Neural progenitor cell (in vitro differentiated cells): Measurements from ENCODE around the gene PPP4R1. TPM values are rescaled to one million over a fixed set of nuclear protein-coding genes. Genes with fewer than 3 reads are reported as not detected.
A peak's percentile ranks its signal among the peaks of the same experiment; 100 is the strongest.

Experiments
- DNase-seq: peaks from one replicate; pipeline ENCODE4 v3.0.0-alpha.2; 2016; ENCODE audit warnings: low spot score
- H2AFZ ChIP-seq: fragments of 200-600 bp; sonication (generic); replicated peaks from 2 replicates; pipeline ENCODE4 v1.6.1; 2016; ENCODE audit warnings: antibody characterized with exemption
- H3F3A ChIP-seq: fragments of 200-600 bp; sonication (generic); 2 replicates; pipeline ENCODE4 v1.6.1; 2016; ENCODE audit warnings: antibody characterized with exemption, low read depth
- H3K27ac ChIP-seq: fragments of 200-600 bp; sonication (generic); 2 replicates; pipeline ENCODE4 v1.5.1; 2016; ENCODE audit warnings: mild to moderate bottlenecking
- H3K27me3 ChIP-seq: fragments of 200-600 bp; sonication (generic); 2 replicates; pipeline ENCODE4 v1.6.1; 2016; ENCODE audit warnings: mild to moderate bottlenecking, moderate library complexity
- H3K36me3 ChIP-seq: fragments of 200-600 bp; sonication (generic); 2 replicates; pipeline ENCODE4 v1.5.1; 2016
- H3K4me1 ChIP-seq: fragments of 200-600 bp; sonication (generic); 2 replicates; pipeline ENCODE4 v1.6.1; 2016; ENCODE audit warnings: mixed run types
- H3K4me2 ChIP-seq: fragments of 200-600 bp; sonication (generic); 2 replicates; pipeline ENCODE4 v1.6.1; 2016
- H3K4me3 ChIP-seq: fragments of 200-600 bp; sonication (generic); 2 replicates; pipeline ENCODE4 v1.5.1; 2016
- H3K79me2 ChIP-seq: fragments of 200-600 bp; sonication (generic); 2 replicates; pipeline ENCODE4 v1.6.1; 2016; ENCODE audit warnings: low read depth
- H3K9ac ChIP-seq: fragments of 200-600 bp; sonication (generic); 2 replicates; pipeline ENCODE4 v1.6.1; 2016
- H3K9me3 ChIP-seq: fragments of 200-600 bp; sonication (generic); 2 replicates; pipeline ENCODE4 v1.5.1; 2016; ENCODE audit warnings: low read depth
- H4K20me1 ChIP-seq: fragments of 200-600 bp; sonication (generic); 2 replicates; pipeline ENCODE4 v1.6.1; 2016; ENCODE audit warnings: low read depth
- H3K27ac Mint-ChIP-seq: 3 replicates; pipeline ENCODE4 v1.8.0; 2021; ENCODE audit warnings: mixed read lengths
- H3K27me3 Mint-ChIP-seq: 2 replicates; pipeline ENCODE4 v1.8.0; 2022; ENCODE audit warnings: low read depth, mild to moderate bottlenecking, inconsistent platforms, moderate library complexity, mixed read lengths; ENCODE audit not compliant: insufficient read depth
- H3K36me3 Mint-ChIP-seq: 3 replicates; pipeline ENCODE4 v1.8.0; 2021; ENCODE audit warnings: mixed read lengths
- H3K4me1 Mint-ChIP-seq: 3 replicates; pipeline ENCODE4 v1.8.0; 2021; ENCODE audit warnings: mixed read lengths
- H3K4me3 Mint-ChIP-seq: 3 replicates; pipeline ENCODE4 v1.8.0; 2021; ENCODE audit warnings: mild to moderate bottlenecking, moderate library complexity, mixed read lengths
- H3K9me3 Mint-ChIP-seq: 3 replicates; pipeline ENCODE4 v1.8.0; 2020; ENCODE audit warnings: mixed read lengths
- EZH2 ChIP-seq: fragments of 200-600 bp; sonication (generic); IDR thresholded peaks from 2 replicates; pipeline ENCODE4 v1.6.1; 2017; ENCODE audit warnings: antibody characterized with exemption, mild to moderate bottlenecking, moderate library complexity
- EZH2phosphoT487 ChIP-seq: fragments of 200-600 bp; sonication (generic); IDR thresholded peaks from 2 replicates; pipeline ENCODE4 v1.6.1; 2017; ENCODE audit warnings: antibody characterized with exemption
- total RNA-seq: library from RNA; depleted of rRNA; stranded (reverse); fragments of >200 nt; gene quantifications from 2 replicates; pipeline ENCODE4 v1.2.3, GENCODE V29; 2015; ENCODE audit warnings: low replicate concordance
- TF ChIP-seq, protein P1 (sequence below): fragments of 200-600 bp; sonication (generic); IDR thresholded peaks from 2 replicates; pipeline ENCODE4 v1.5.1; 2017; ENCODE audit warnings: antibody characterized with exemption, mild to moderate bottlenecking

Gene PPP4R1
- total RNA-seq, 1 donor from 2014 or later = 102 TPM

DNA sequence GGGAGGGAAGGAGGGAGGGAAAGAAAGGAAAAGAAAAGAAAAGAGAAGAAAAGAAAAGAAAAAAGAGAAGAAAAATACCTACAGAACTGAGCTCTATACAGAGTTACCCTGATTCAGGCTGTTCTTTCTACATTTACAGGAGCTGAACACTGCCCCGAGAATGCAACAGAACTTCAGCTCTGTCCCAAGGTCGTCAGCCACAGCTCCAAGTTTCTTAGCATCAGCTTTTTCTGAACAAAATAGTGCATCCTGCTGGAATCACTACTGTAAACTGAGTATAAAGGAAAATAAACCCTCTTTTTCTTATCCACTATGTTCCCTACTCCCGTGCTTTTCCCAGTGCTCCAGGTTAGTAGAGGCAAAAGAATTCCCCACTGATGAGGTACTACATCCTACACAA is 4.7 kb upstream of the PPP4R1 start:
- H3K9me3 Mint-ChIP-seq = no peaks in the 10 kb centered on the region

DNA sequence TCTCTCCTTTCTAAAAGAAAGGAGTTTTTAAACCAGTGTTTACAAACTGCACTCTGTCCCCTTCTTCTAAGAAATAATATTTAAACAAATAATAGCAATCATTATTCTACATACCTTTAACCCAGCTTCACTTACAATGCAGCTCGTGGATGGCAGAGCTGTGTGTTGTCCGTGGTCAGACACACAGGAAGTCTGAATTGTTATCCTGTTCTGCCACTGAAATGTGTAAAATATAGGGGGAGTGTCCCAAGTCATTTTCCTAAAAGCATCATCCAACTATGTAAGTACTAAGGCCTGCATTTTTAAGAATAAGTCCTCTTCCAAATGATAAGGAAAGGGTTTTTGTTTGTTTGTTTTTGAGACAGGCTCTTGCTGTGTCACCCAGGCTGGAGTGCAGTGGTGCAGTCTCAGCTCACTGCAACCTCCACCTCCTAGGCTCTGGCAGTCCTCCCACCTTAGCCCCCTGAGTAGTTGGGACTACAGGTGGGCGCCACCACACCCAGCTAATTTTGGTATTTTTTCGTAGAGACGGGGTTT is 2.7 kb upstream of the PPP4R1 start:
- Mint-ChIP-seq H3K4me1 (peaks cover 30% of the 10 kb centered on the region), H3K4me3 (no peak overlapping the region), H3K27ac (no peak overlapping the region), H3K27me3 (peaks cover 4% of the 10 kb centered on the region), H3K9me3 (no peaks in the 10 kb centered on the region), H3K36me3 (peaks cover 5% of the 10 kb centered on the region)
- H3K27ac ChIP-seq = no peak overlapping the region
- TF ChIP-seq, protein P1, sequence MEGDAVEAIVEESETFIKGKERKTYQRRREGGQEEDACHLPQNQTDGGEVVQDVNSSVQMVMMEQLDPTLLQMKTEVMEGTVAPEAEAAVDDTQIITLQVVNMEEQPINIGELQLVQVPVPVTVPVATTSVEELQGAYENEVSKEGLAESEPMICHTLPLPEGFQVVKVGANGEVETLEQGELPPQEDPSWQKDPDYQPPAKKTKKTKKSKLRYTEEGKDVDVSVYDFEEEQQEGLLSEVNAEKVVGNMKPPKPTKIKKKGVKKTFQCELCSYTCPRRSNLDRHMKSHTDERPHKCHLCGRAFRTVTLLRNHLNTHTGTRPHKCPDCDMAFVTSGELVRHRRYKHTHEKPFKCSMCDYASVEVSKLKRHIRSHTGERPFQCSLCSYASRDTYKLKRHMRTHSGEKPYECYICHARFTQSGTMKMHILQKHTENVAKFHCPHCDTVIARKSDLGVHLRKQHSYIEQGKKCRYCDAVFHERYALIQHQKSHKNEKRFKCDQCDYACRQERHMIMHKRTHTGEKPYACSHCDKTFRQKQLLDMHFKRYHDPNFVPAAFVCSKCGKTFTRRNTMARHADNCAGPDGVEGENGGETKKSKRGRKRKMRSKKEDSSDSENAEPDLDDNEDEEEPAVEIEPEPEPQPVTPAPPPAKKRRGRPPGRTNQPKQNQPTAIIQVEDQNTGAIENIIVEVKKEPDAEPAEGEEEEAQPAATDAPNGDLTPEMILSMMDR = no peak
- no peaks in the 10 kb centered on the region for H3K36me3 ChIP-seq
- no peak overlapping the region for H3K9ac ChIP-seq
- no peaks in the 10 kb centered on the region for H3K9me3 ChIP-seq
- H3K4me1 ChIP-seq = peaks cover 31% of the 10 kb centered on the region
- peaks cover 25% of the 10 kb centered on the region for H3F3A ChIP-seq
- H2AFZ ChIP-seq = no peak overlapping the region
- DNase-seq = no peak
- no peaks in the 10 kb centered on the region for H3K27me3 ChIP-seq
- no peak overlapping the region for H3K4me3 ChIP-seq
- H3K79me2 ChIP-seq = peaks cover 23% of the 10 kb centered on the region
- peaks cover 17% of the 10 kb centered on the region for H4K20me1 ChIP-seq
- no peak overlapping the region for H3K4me2 ChIP-seq

More for the DNA sequence above, 4.7 kb upstream of the PPP4R1 start:
- Histone ChIP-seq H3F3A (peaks cover 16% of the 10 kb centered on the region), H3K79me2 (peaks cover 4% of the 10 kb centered on the region), H3K9ac (no peak overlapping the region), H3K4me2 (peak overlapping the region; percentile 33), H3K36me3 (no peaks in the 10 kb centered on the region), H4K20me1 (no peaks in the 10 kb centered on the region), H3K4me3 (no peak overlapping the region), H3K27me3 (no peaks in the 10 kb centered on the region), H2AFZ (no peak overlapping the region), H3K27ac (no peak overlapping the region), H3K4me1 (peaks cover 20% of the 10 kb centered on the region), H3K9me3 (no peaks in the 10 kb centered on the region)
- peaks cover 4% of the 10 kb centered on the region for H3K27me3 Mint-ChIP-seq
- no peak for DNase-seq
- H3K27ac Mint-ChIP-seq = no peak overlapping the region
- H3K4me3 Mint-ChIP-seq = no peak overlapping the region
- peaks cover 15% of the 10 kb centered on the region for H3K4me1 Mint-ChIP-seq
- TF ChIP-seq EZH2 (no peak), EZH2phosphoT487 (no peak)
- TF ChIP-seq, protein P1 = no peak
- peaks cover 4% of the 10 kb centered on the region for H3K36me3 Mint-ChIP-seq

DNA sequence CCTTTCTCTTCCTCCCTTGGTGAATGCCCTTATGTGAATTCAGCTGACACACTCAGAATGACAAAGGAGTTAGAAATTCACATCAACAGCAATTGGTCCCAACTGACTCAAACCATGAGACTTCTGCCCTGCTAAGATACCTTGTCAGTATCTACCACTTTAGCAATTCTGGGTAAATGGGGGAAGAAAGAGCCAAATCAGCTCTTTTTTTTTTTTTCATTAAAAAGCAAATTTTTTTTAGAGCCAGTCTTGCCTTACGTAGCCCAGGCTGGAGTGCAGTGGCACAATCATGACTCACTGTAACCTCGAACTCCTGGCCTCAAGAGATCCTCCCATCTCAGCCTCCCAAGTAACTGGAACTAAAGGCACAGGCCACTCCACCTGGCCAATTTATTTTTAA is 1.7 kb upstream of the PPP4R1 start:
- peaks cover 3% of the 10 kb centered on the region for H3K9me3 Mint-ChIP-seq
- no peak overlapping the region for H3K27ac Mint-ChIP-seq
- no peak for TF ChIP-seq EZH2phosphoT487
- no peak for TF ChIP-seq EZH2
- TF ChIP-seq, protein P1 = no peak
- peaks cover 4% of the 10 kb centered on the region for H3K27me3 Mint-ChIP-seq
- Histone ChIP-seq H2AFZ (no peak overlapping the region), H3K4me3 (no peak overlapping the region), H3K27me3 (no peaks in the 10 kb centered on the region), H3K4me2 (no peak overlapping the region), H3K9me3 (no peaks in the 10 kb centered on the region), H3K9ac (no peak overlapping the region), H3K27ac (no peak overlapping the region), H3K79me2 (peaks cover 34% of the 10 kb centered on the region), H3K4me1 (peaks cover 31% of the 10 kb centered on the region), H4K20me1 (peaks cover 26% of the 10 kb centered on the region), H3K36me3 (no peaks in the 10 kb centered on the region), H3F3A (peaks cover 25% of the 10 kb centered on the region)
- peaks cover 32% of the 10 kb centered on the region for H3K4me1 Mint-ChIP-seq
- no peak for DNase-seq
- peaks cover 13% of the 10 kb centered on the region for H3K36me3 Mint-ChIP-seq
- peak overlapping the region; percentile 88 for H3K4me3 Mint-ChIP-seq
